ENCODE measurements around the gene PDE7B.
"Not testable (repeated sequence)": the region's sequence is repeated elsewhere in the genome, so short reads cannot be mapped to it uniquely, and the experiment has no call there.

Gene PDE7B

DNA sequence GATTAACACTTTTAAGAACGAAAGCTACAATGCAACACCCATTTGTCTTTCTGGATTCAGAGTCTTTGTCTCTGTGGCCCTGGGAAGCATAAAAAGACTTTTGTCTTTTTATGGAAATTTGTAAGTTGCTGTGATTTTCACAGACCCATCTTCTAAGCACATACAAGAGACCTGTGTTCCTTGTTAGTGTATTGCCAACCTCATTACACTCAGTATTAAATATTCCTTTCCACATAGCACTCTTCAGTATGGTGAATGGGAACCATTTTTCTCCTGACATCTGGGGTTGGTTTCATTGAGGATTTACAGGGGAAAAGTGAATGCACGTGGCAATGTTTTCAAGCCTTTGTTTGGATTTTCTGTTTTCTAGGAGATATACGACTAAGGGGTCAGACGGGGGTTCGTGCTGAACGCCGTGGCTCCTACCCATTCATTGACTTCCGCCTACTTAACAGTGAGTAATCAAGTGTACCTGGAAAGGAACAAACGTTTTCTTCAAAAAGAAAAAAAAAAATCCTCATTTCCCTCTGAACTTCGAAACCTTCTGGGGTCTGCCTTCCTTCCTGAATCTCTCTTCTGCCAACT, 257.0 kb downstream of the PDE7B start:
- no peak for DNase-seq (ENCODE audit: low read depth in 2 of 2)

DNA sequence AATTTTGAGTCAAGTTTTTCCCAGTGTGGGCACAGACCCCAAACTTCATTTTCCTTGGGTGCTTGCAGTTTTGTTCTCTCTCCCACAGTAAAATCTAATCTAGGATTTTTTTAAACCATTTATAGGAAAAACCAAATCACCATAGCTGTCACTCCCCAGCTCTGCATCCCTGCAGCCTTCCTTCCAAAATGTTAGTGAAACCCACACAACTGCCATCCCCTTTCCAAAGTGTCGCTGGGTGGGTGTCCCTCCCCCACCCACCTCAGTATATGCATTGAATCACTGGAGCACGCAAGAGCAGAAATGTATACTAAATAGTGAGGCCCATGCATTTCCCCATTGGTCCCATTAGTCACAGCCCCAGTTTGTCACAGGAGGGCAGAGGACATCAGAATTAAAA, 260.3 kb downstream of the PDE7B start:
- DNase-seq (ENCODE audit: low read depth in 2 of 2) = no peak

DNA sequence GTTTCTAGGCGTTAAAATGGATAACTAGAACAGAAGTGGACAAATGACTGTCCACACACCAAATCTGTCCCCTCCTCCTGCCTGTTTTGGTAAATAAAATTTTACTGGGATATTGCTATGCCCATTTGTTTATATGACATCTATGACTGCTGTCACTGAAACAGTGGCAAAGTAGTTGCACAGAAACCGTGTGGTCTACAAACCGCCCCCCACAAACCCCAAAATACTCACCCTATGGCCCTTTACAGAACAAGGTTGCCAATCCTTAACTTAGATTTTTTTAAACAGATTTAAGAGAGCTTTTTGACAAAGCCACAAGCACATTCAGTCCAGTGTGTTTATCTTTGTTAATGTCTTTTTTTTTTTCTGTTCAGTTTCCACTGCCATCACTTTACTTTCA, 260.8 kb downstream of the PDE7B start:
- DNase-seq (ENCODE audit: low read depth in 2 of 2) = no peak

DNA sequence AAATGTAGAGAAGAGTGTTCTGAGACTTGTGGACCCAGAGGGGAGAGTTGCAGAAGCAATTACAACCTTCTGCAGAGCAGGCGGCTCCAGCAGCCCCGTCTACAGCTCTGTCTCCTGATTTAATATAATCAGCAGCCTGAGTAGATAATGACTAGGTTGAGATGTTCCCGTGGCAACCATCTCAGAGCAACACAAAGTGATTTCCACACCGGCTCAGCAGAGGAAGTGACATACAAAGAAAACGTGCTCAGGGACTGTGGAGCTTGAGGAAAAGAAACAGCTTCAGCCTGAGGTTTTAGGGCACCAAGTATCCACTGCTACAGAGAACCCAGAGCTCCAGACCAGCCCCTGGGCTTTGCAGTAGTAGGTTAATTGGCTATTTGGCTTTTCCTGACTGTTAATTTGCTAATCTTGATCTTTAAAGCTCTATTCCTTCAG, 262.3 kb downstream of the PDE7B start:
- no peak for DNase-seq (ENCODE audit: low read depth in 2 of 2)

DNA sequence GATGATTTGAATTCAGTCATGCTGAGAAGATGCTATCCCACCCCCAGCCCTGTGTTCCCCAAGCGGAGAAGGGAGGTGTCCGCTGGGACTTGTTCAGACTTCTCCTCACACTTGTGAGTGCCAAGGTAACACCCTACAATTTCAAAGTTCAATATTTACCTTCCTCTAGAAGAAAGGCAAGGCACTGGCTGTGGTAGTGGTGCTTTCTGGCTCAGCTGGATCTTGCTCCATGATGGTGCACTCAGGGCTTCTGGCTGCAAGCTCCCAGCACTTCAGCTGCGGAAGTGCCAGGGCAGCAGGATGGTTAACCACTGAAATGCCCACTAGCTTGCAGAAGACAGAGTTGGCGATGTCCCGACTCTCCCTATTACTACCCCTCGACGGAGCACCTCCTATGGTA, 263.2 kb downstream of the PDE7B start:
- no peak for DNase-seq (ENCODE audit: low read depth in 2 of 2)

DNA sequence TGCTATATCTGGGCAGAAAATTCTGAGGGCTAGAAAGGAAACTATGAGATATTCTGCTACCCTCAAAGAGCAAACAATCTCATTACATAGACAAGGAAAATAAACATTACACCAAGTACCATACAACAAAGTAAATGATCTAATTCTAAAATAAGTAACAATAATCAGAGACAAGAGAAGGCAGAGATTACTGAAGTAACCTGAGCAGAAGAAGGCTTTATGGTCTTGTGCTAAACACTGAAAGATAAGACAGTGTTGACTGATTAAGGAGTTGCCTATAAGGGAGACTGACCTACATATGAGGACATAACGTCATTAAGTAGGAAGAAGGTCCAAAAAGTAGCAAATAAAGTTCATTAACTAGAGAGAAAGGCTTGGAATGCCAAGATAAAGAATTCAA, 264.4 kb downstream of the PDE7B start:
- no peak for DNase-seq (ENCODE audit: low read depth in 2 of 2)

DNA sequence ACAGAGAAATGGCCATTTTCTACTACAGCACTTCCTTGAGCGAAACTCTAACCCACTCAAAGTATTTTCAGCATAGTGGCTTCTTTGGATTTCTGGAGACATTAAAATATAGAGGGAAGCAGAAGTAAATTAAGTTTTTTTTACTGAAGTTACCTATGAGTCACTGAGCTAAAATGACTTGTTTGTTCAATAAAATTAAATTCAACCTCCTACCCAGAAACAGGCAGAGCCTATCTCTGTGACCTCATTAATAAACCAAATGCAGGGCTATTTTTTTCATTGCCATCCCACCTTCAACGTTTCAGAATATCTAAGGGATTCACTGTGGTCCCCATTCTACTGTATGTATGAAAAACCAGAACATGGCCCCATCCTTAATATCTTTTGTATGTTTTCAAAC, 265.6 kb downstream of the PDE7B start:
- DNase-seq (ENCODE audit: low read depth in 2 of 2) = no peak

DNA sequence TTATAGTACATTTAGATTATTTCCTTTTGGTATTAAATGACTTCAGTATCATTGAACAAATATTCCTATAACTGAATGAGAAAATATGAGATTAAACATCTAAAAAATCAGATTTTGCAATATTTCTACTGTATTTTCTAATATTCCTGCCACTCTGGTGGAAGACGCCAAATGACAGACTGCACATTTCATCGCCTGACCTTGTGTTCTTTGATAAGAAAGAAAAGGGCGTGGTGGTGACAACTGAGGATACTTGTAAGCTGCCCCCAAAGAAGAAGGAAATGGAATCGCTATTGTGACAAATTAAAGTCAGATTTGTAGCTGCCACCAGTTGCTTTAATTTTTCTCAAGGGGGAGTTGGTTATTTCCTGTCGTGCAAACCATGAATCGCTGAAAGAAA, 267.3 kb downstream of the PDE7B start:
- no peak for DNase-seq (ENCODE audit: low read depth in 2 of 2)

DNA sequence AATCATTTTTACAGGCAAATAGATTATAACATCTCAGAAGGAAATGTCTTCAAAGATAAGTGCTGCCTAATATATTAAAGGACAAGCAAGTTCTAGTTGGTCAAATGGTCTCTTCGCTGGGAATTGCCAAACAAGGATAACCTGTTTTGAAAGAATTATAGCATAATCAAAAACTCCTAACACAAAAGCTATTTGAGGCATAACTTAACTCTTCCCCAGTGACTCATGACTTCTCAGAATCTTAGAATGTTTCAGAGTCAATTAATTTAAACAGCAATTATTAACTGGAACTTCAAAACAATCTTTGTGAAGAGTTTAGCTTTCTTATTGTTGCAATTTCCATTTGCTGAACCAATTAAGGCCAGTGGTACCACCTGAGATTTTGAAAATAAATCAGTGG, 272.0 kb downstream of the PDE7B start:
- no peak for DNase-seq (ENCODE audit: low read depth in 2 of 2)

DNA sequence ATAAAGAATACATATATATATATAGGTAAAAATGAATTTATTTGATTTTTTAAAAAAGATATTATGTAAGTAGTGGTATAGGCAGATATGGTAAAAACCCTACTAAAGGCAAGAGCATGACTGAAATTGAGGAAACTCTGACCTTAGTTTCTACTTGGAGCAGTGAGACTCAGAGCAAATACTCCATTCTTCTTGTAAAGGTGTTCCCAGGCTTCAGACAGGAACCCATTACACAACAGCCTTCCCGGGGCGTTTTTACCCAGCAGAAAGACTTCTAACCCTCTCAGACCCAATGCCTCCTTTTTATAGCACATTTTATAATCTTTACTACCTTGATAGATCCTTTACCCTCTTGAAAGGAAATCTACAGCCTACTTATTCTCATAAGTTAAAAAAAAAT, 274.1 kb downstream of the PDE7B start:
- no peak for DNase-seq (ENCODE audit: low read depth in 2 of 2)

DNA sequence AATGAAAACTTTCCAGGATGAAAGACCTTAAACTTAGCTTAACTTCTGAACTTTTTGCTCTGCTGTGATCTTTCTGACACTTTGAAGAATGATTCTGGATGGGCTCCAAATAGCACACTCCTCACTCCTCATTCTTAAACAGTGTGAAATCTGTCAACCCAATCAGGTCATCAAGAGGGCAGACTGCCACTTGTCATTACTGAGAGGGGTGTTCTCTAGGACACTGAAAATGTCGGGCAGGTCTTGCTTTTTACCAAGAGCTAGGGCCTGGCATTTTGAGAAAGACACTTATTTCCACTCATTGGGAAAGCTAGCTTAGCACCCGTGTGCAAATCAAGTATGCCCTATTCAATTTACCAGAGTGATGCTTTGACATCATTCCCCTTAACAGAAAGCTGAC, 276.4 kb downstream of the PDE7B start:
- no peak for DNase-seq (ENCODE audit: low read depth in 2 of 2)

DNA sequence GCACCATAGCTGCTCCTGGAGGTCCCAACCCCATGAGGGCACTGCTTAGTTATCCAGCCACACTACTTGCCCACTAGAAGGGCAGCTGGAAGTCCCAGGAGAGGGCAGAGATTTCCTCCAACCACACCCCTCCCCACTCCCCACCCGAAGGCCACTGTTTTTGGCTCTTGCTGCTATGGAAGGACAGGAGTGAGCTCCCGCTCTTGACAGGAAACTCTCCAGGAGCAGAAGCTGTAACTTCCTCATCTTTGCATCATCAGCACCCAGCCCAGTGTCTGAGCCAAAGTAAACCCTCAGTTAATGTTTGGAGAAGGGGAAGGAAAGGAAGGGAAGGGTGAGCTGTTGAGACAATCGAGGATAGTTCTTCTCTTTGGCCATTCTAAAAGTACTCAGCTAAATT, 277.9 kb downstream of the PDE7B start:
- DNase-seq (ENCODE audit: low read depth in 2 of 2) = no peak

DNA sequence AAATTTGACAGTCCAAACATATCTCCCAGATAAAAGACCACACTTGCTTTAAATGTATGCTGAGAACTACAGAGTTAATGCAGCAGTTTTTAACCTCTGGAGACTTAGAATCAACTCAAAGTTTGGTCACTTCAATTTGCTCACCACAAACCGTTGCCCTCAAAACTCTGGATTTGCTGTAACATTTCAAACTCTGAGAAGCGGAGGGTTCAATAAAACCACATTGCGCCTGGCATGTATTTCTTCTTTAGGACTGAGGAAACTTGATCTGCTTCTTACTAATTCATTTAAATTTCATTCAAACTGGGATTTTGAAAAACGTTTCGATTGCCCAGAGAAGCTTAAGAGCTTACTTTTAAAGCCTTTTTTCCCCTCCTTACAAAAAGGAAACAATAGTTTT, 282.8 kb downstream of the PDE7B start:
- DNase-seq (ENCODE audit: low read depth in 2 of 2) = no peak

DNA sequence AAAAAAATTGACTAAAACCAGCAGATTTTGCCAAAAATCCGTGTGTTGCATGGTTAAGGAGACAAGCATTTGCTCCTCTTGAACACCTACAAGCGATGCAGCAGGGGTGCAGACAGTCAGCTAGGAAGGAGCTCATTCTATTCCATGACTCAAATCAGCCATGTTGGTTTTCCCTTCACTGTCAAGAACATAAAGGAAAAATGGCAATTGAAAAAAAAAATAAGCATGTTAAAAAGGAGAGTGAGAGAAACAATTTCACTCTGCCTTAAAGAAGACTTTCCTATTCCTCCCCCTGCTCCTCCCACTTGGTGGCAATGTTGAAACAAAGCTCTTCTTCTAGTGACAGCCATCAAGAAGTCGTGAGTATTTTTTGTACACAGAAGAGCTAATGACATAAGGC, 283.2 kb downstream of the PDE7B start:
- DNase-seq (ENCODE audit: low read depth in 2 of 2) = no peak

DNA sequence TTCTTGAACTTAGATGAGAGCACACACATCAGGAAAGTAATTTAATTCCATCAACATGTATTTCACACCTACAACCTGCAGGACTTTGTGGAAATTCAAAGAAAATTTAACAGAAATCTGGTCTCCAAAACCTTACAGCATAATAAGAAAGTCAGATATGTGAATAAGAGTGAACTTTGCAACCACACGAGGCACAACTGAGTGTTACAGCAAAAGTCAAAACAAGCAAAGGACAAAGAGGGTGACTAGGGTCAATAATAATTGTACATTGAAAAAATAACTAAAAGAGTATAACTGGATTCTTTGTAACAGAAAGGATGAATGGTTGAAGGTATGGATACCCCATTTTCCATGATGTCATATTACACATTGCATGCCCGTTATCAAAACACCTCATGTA, 284.8 kb downstream of the PDE7B start:
- DNase-seq (ENCODE audit: low read depth in 2 of 2) = no peak

DNA sequence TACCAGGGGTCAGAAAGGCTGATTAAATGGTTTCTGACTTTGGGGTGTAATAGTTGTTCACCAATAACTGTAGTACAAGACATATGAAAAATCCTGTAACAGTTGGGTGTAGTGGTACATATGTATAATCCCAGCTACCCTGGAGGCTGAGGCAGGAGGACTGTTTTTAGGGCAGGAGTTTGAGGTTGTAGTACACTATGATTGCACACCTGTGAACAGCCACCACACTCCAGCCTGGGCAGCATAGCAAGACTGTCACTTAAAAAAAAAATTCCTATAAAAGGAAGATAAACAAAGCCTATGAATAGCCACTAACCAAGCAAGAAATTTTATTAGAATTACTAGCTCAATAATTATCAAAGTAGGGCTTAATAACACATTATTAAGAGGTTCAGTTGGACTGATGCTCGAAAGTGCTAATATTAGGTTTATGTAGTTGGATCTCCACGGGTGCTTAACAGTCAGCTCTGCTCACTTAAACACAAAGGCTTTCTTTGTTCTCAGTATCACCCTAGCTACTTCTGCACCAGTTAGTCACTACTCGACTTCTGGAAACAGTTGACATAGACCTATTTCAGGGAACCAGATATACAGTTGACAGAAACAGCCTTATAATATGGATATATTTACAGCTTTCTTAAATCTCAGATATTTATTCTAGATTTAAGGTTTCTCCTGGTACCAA, 285.6 kb downstream of the PDE7B start:
- no peak for DNase-seq (ENCODE audit: low read depth in 2 of 2)

DNA sequence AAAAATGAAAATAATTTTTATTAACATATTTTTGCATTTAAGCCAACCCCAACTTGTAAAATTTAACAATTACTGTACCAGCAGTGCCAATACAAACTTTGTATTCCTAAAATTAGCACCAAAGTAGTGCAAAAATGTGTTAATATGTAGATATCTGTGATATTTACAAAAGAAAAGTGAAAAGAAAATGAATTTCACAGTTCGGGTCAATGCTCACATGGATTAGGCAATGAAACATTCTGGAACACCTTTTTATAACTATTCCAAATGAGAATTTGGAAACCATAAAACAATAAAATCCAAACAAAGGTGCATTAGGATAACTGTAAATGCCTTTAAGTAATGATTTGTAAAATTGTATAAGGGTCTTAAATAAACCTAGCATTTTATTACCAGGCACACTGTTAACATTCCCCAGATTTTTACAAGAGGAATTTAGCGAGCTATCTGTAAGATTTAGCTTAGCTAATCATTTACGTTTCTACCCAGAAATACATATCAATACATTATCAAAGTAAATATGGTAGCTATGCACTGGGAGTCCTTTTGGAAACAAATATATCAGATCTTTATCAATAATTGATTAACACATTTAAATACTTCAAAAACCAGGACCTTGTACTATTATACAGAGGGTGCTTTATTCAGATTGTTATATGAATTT, 286.4 kb downstream of the PDE7B start:
- no peak for DNase-seq (ENCODE audit: low read depth in 2 of 2)

DNA sequence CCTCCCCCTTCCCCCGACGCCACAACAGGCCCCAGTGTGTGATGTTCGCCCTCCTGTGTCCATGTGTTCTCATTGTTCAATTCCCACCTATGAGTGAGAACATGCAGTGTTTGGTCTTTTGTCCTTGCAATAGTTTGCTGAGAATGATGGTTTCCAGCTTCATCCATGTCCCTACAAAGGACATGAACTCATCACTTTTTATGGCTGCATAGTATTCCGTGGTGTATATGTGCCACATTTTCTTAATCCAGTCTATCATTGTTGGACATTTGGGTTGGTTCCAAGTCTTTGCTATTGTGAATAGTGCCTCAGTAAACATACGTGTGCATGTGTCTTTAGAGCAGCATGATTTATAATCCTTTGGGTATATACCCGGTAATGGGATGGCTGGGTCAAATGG, 287.6 kb downstream of the PDE7B start:
- DNase-seq (ENCODE audit: low read depth in 2 of 2) = not testable (repeated sequence)

DNA sequence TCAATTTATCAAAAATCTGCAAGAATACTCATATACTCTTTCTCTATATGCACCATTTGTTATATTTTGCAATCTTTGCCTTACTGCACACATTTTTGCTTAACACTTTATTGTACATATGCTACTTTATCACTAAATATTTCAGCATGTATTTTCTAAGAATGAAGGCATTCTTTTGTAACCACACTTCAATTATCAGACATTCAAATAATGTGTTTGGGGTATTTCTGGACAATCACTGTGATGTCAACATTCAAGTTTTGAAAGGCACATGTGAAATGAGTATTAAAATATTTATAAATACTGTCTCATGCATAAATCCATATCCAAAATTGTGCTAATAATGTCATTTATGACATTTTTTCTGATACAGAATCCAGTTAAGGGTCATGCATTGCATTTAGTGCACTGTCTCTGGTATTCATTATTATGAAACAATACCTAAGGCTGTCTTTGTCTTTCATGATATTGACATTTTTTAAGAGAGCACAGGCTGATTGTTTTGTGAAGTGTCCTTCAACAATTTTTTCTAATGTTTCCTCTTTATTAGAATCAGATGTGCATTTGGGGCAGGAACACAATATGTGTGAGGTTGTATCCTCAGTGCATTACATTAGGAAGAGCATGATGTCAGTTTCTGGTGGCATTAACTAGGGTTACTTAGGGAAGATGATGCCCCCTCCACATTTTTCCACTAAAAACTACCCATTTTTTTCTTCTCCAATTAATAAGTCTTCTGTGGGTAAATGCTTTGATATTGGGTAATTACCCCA, 292.9 kb downstream of the PDE7B start:
- no peak for DNase-seq (ENCODE audit: low read depth in 2 of 2)

DNA sequence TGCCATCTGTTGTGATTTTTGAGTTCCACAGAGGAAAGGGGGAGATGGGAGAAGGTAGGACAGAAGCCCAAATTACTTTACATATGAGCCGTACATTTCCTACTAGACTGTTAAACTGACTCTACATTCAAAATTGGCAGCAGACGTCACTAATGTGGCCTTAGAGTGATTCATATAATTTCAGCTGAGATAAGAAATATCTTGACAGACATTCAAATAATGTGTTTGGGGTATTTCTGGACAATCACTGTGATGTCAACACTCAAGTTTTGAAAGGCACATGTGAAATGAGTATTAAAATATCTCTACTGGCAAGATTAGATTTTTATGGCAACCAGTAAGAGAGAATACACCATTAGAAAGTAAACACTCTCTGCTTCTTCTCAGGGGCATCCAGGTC, 294.6 kb downstream of the PDE7B start:
- no peak for DNase-seq (ENCODE audit: low read depth in 2 of 2)

DNA sequence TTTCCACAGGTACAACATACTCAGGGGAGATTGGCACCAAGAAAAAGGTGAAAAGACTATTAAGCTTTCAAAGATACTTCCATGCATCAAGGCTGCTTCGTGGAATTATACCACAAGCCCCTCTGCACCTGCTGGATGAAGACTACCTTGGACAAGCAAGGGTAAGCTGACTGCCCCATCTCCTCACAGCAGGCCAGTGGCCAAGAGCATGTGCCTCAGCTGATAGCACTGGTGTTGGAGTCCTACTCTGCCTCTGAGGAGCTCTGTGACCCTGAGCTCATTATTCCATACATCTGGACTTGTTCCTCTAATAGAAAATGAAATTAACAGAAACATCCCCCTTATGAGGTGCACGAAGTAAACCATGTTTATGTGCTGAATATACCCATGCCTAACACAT, 295.8 kb downstream of the PDE7B start:
- no peak for DNase-seq (ENCODE audit: low read depth in 2 of 2)

DNA sequence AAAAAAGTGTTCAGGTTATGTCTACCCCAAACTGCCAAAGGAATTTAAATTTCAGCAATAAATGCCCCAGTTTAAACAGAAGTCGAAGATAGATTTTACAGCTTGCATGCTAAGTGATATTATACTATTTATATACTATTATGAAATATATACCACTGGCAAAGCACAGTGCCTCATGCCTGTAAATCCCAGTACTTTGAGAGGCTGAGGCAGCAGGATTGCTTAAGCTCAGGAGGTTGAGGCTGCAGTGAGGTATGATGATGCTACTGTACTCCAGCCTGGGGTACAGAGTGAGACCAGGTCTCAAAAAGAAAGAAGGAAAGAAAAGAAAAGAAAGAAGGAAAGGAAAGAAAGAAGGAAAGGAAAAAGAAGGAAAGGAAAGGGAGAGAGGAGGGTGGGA, 296.6 kb downstream of the PDE7B start:
- DNase-seq (ENCODE audit: low read depth in 2 of 2) = no peak

DNA sequence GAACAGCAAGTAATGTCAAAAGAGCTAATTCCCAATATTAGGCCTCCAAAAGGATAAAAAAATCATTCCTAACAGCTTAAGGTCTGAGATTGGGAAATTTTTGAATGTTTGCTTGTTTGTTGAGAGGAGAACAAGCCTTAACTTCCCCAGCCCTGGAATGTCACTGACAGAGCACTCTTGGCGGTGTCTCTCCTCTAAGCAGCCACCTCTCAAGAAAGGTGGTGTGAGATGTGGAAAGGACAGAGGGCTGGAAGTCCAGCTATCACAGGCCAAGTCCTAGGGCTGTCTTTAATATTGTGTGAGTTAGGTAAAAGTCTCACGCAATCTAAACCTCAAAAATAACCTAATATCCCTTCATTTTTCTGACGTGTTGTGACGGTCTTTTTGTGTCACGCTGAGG, 297.0 kb downstream of the PDE7B start:
- DNase-seq (ENCODE audit: low read depth in 2 of 2) = no peak

Data from stimulated activated CD4-positive, alpha-beta T cell treated with anti-CD3 and anti-CD28 coated beads, Interleukin-1b, Interleukin-23, amount 100 ng/mL, for 1 hour (primary cell).